ENCODE measurements around the gene DOK4.
"Not testable (repeated sequence)": the region's sequence is repeated elsewhere in the genome, so short reads cannot be mapped to it uniquely, and the experiment has no call there.

Gene DOK4

GRCh38 chr16:57475711-57476339 is 10.5 kb downstream of the DOK4 start:
- no peak for DNase-seq

GRCh38 chr16:57474671-57475661 is 11.3 kb downstream of the DOK4 start:
- DNase-seq, result no peak

- DNase-seq, result no peak
Measured at GRCh38 chr16:57473906-57474305, 12.4 kb downstream of the DOK4 start.

- no peak for DNase-seq
Measured at GRCh38 chr16:57473176-57473840, 13.0 kb downstream of the DOK4 start.

- DNase-seq, result no peak
Measured at GRCh38 chr16:57472665-57473060, 13.6 kb downstream of the DOK4 start.

- DNase-seq, result no peak
Measured at GRCh38 chr16:57471852-57472664, 14.2 kb downstream of the DOK4 start.

GRCh38 chr16:57471209-57471608 is 15.1 kb downstream of the DOK4 start:
- DNase-seq, result no peak

GRCh38 chr16:57470711-57471110 is 15.6 kb downstream of the DOK4 start:
- DNase-seq, result no peak

GRCh38 chr16:57469917-57470470 is 16.3 kb downstream of the DOK4 start:
- DNase-seq, result no peak

- DNase-seq, result no peak
Measured at GRCh38 chr16:57469046-57469445, 17.2 kb downstream of the DOK4 start.

- DNase-seq, result no peak
Measured at GRCh38 chr16:57468346-57468745, 17.9 kb downstream of the DOK4 start.

GRCh38 chr16:57464523-57464922 is 21.8 kb downstream of the DOK4 start:
- no peak for DNase-seq

- DNase-seq, result no peak
Measured at GRCh38 chr16:57462978-57463362, 23.3 kb downstream of the DOK4 start.

- peak; percentile 68 for DNase-seq
Measured at GRCh38 chr16:57462209-57462977, 23.9 kb downstream of the DOK4 start, which contains the start of gene POLR2C. POLR2C (plus strand) TSS chr16:57462679; CDS start chr16:57462725, 46 bp downstream.

- no peak for DNase-seq
Measured at GRCh38 chr16:57452021-57452420, 34.3 kb downstream of the DOK4 start.

GRCh38 chr16:57447186-57447962 is 38.9 kb downstream of the DOK4 start, which contains the start of the genes CIAPIN1 and COQ9:
CIAPIN1 (minus strand) TSS chr16:57447385; CDS start chr16:57440928, 6,457 bp downstream.
COQ9 (plus strand) TSS chr16:57447479; CDS start chr16:57447506, 27 bp downstream.
- peak; percentile 65 for DNase-seq

GRCh38 chr16:57446531-57447185 is 39.6 kb downstream of the DOK4 start:
- DNase-seq, result peak; percentile 37

- DNase-seq, result no peak
Measured at GRCh38 chr16:57445510-57445909, 40.8 kb downstream of the DOK4 start.

GRCh38 chr16:57444711-57445110 is 41.6 kb downstream of the DOK4 start:
- DNase-seq, result no peak

- not testable (repeated sequence) for DNase-seq
Measured at GRCh38 chr16:57440551-57440950, 45.7 kb downstream of the DOK4 start.
